ENCODE measurements around the gene NEDD9. TPM values are rescaled to one million over a fixed set of nuclear protein-coding genes. Genes with fewer than 3 reads are reported as not detected.

The NEDD9 gene
- total RNA-seq, 1 donor from 2014 or later: 10.3 TPM

DNA sequence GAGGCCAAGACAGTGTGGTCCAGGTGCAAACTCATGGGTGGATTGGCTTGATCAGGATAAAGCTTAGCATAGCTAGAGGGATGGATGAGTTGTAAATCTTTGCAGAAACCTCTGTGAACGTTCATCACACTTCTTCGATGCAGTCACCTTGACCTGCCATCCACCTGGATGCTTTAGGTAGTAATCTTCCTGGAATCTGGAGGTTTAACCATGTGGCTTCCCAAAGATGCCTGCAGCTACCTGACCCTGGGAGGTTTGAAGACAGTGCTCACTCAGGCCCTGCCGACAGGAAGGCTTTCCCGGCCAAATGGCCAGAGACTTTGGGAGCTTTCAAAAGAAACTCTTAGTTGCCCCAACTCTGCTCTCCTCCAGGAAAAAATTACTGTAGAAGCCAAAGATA lies 65.5 kb downstream of the NEDD9 start:
- peaks cover under 1% of the 10 kb centered on the region for H3K4me1 Mint-ChIP-seq (ENCODE audit: unreplicated experiment)
- no peaks in the 10 kb centered on the region for H3K27me3 Mint-ChIP-seq (ENCODE audit: unreplicated experiment)
- H3K36me3 Mint-ChIP-seq (ENCODE audit: unreplicated experiment): no peaks in the 10 kb centered on the region
- no peak for DNase-seq (ENCODE audit: extremely low spot score, unreplicated experiment)
- H3K27ac Mint-ChIP-seq (ENCODE audit: unreplicated experiment): no peak overlapping the region
- TF ChIP-seq, protein P1, sequence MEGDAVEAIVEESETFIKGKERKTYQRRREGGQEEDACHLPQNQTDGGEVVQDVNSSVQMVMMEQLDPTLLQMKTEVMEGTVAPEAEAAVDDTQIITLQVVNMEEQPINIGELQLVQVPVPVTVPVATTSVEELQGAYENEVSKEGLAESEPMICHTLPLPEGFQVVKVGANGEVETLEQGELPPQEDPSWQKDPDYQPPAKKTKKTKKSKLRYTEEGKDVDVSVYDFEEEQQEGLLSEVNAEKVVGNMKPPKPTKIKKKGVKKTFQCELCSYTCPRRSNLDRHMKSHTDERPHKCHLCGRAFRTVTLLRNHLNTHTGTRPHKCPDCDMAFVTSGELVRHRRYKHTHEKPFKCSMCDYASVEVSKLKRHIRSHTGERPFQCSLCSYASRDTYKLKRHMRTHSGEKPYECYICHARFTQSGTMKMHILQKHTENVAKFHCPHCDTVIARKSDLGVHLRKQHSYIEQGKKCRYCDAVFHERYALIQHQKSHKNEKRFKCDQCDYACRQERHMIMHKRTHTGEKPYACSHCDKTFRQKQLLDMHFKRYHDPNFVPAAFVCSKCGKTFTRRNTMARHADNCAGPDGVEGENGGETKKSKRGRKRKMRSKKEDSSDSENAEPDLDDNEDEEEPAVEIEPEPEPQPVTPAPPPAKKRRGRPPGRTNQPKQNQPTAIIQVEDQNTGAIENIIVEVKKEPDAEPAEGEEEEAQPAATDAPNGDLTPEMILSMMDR (IDR thresholded peaks at IDR 0.05): no peak
- H3K9me3 Mint-ChIP-seq (ENCODE audit: unreplicated experiment): no peaks in the 10 kb centered on the region
- no peak overlapping the region for H3K4me3 Mint-ChIP-seq (ENCODE audit: unreplicated experiment)

- no peak overlapping the region for H3K27ac Mint-ChIP-seq (ENCODE audit: unreplicated experiment)
- H3K36me3 Mint-ChIP-seq (ENCODE audit: unreplicated experiment): no peaks in the 10 kb centered on the region
- peaks cover 16% of the 10 kb centered on the region for H3K4me1 Mint-ChIP-seq (ENCODE audit: unreplicated experiment)
- H3K4me3 Mint-ChIP-seq (ENCODE audit: unreplicated experiment): no peak overlapping the region
- no peaks in the 10 kb centered on the region for H3K9me3 Mint-ChIP-seq (ENCODE audit: unreplicated experiment)
- H3K27me3 Mint-ChIP-seq (ENCODE audit: unreplicated experiment): no peaks in the 10 kb centered on the region
- DNase-seq (ENCODE audit: extremely low spot score, unreplicated experiment): no peak
- TF ChIP-seq, protein P1 (IDR thresholded peaks at IDR 0.05): no peak
These were observed 67.5 kb downstream of the NEDD9 start for GRCh38 chr6:11164717-11165646.

DNA sequence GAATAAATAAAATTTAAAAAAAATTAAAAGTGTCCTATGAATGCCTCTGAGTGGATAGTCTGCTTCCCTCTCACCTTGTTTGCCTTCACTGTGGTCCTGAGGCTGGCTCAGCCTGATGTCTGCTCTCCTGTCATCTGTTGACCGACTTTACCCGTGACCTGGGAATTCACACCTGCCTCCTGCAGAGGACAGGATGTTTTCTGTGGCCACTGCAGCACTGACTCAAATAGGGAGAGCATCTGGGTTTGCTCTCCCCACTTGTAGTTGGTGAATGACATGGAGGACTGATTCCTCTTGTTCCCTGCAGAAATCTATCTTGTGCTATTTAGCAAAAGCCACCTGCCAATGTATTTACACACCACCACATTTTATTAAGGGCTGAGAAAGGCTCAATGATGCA lies 68.5 kb downstream of the NEDD9 start:
- no peak for DNase-seq (ENCODE audit: extremely low spot score, unreplicated experiment)
- H3K36me3 Mint-ChIP-seq (ENCODE audit: unreplicated experiment): no peaks in the 10 kb centered on the region
- TF ChIP-seq, protein P1 (IDR thresholded peaks at IDR 0.05): no peak
- H3K27ac Mint-ChIP-seq (ENCODE audit: unreplicated experiment): no peak overlapping the region
- H3K4me3 Mint-ChIP-seq (ENCODE audit: unreplicated experiment): no peak overlapping the region
- H3K4me1 Mint-ChIP-seq (ENCODE audit: unreplicated experiment): peaks cover 16% of the 10 kb centered on the region
- no peaks in the 10 kb centered on the region for H3K9me3 Mint-ChIP-seq (ENCODE audit: unreplicated experiment)
- H3K27me3 Mint-ChIP-seq (ENCODE audit: unreplicated experiment): no peaks in the 10 kb centered on the region

- no peak for DNase-seq (ENCODE audit: extremely low spot score, unreplicated experiment)
- peaks cover 16% of the 10 kb centered on the region for H3K4me1 Mint-ChIP-seq (ENCODE audit: unreplicated experiment)
- H3K9me3 Mint-ChIP-seq (ENCODE audit: unreplicated experiment): no peaks in the 10 kb centered on the region
- no peaks in the 10 kb centered on the region for H3K27me3 Mint-ChIP-seq (ENCODE audit: unreplicated experiment)
- no peaks in the 10 kb centered on the region for H3K36me3 Mint-ChIP-seq (ENCODE audit: unreplicated experiment)
- no peak overlapping the region for H3K27ac Mint-ChIP-seq (ENCODE audit: unreplicated experiment)
- TF ChIP-seq, protein P1 (IDR thresholded peaks at IDR 0.05): no peak
- no peak overlapping the region for H3K4me3 Mint-ChIP-seq (ENCODE audit: unreplicated experiment)
These were observed 70.2 kb downstream of the NEDD9 start for GRCh38 chr6:11162262-11162661.

All from osteocyte (in vitro differentiated cells).